ENCODE results near the gene CALHM6. TPM values are rescaled to one million over a fixed set of nuclear protein-coding genes. Genes with fewer than 3 reads are reported as not detected.

Gene CALHM6
- total RNA-seq, 2 donors from 2014 or later, result 2.3 to 3.1 TPM

DNA sequence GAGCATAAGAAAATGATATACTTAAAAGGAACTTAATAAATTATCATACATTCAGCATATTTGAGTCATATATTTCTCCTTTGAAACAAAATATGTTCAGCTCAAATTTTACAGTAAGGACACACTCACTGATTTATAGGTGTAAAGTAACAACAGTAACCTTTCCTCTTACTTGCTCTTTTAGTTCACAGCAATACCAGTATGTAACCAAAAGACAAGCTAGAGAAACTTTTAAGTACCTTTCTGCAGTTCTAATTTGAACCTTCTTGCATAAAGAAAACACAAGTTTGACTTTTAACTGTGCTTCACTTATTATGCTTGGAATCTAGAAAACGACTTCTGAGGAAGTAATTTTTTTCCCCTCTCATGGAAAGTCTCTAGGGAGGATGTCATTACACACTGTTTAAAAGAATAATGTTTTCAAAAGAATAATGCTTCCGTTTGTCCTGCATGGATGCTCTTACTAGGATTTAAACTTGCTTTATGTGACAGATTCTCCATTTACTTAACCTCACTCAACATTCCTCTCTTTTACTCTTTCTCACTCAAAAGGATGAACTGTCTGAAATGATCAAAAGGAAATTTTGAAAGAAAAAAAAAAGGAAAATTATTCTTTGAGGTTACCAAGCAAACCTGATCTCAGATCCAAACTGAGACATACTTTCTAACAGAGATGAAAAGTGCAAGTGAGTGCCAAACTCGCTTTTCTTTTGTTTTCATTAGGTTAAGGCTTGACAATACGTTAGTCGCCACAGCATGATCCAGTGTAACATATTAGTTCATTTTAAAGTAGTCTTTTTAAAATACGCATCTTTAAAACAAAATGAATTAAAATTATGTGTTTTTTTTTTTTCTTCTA is 22.4 kb upstream of the CALHM6 start:
- Histone ChIP-seq H3K27me3 (no peaks in the 10 kb centered on the region), H3K36me3 (peaks cover 8% of the 10 kb centered on the region), H3K4me1 (no peaks in the 10 kb centered on the region), H3K27ac (no peak overlapping the region), H3K9me3 (no peaks in the 10 kb centered on the region), H3K4me3 (no peak overlapping the region)
- no peak for DNase-seq (ENCODE audit: low spot score)
- no peak for TF ChIP-seq CTCF (IDR thresholded peaks at IDR 0.05)

GRCh38 chr6:116439522-116440051 is 21.6 kb upstream of the CALHM6 start:
- DNase-seq (ENCODE audit: low spot score), result no peak
- Histone ChIP-seq H3K36me3 (peaks cover 6% of the 10 kb centered on the region), H3K27me3 (no peaks in the 10 kb centered on the region), H3K4me1 (no peaks in the 10 kb centered on the region), H3K9me3 (no peaks in the 10 kb centered on the region), H3K27ac (no peak overlapping the region), H3K4me3 (no peak overlapping the region)
- no peak for TF ChIP-seq CTCF (IDR thresholded peaks at IDR 0.05)

DNA sequence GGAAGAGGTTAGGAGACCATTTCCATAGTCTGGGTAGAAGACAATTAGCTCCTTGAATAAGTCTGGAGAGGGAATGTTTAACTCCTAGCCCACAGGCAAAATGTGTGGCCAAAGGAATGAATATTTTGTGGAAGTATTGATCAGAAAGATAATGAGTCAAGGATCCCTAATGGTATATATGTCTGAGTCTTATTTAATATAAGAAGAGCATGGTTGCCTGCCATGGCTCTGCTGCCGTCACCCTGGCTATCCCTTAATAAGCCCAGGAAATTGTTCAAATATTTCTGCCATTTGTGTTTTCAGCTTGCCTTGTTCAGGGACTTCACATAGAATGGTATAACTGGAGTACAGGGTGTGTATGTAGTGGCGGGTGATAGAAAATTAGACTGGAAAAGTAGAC is 18.1 kb upstream of the CALHM6 start:
- Histone ChIP-seq H3K27ac (no peak overlapping the region), H3K27me3 (no peaks in the 10 kb centered on the region), H3K36me3 (no peaks in the 10 kb centered on the region), H3K4me3 (no peak overlapping the region), H3K9me3 (no peaks in the 10 kb centered on the region), H3K4me1 (no peaks in the 10 kb centered on the region)
- no peak for TF ChIP-seq CTCF (IDR thresholded peaks at IDR 0.05)
- no peak for DNase-seq (ENCODE audit: low spot score)

- DNase-seq (ENCODE audit: low spot score), result no peak
- Histone ChIP-seq H3K4me1 (no peaks in the 10 kb centered on the region), H3K36me3 (no peaks in the 10 kb centered on the region), H3K27me3 (no peaks in the 10 kb centered on the region), H3K4me3 (no peak overlapping the region), H3K27ac (no peak overlapping the region), H3K9me3 (no peaks in the 10 kb centered on the region)
- TF ChIP-seq CTCF (IDR thresholded peaks at IDR 0.05), result peak in 1 of 2 donors; percentile 61
Observed at GRCh38 chr6:116444092-116444491, 17.1 kb upstream of the CALHM6 start.

- no peaks in the 10 kb centered on the region for H3K4me1 ChIP-seq
- no peak overlapping the region for H3K4me3 ChIP-seq
- H3K27ac ChIP-seq, result no peak overlapping the region
- TF ChIP-seq CTCF (IDR thresholded peaks at IDR 0.05), result no peak
- H3K9me3 ChIP-seq, result no peaks in the 10 kb centered on the region
- H3K27me3 ChIP-seq, result no peaks in the 10 kb centered on the region
- no peaks in the 10 kb centered on the region for H3K36me3 ChIP-seq
- DNase-seq (ENCODE audit: low spot score), result no peak
Observed at GRCh38 chr6:116444575-116444974, 16.6 kb upstream of the CALHM6 start.

All from right atrium auricular region (tissue), 2 donors.